Endothelial cell of umbilical vein (primary cell): ENCODE measurements around the gene PSAP. TPM values are rescaled to one million over a fixed set of nuclear protein-coding genes. Genes with fewer than 3 reads are reported as not detected.

Experiments used
- BruUV-seq: library from RNA; stranded (reverse); fragments of 400-500 nt; replicated peaks from 2 replicates; lab custom pipeline; 2021; lab: Mats Ljungman, UMichigan
- CTCF ChIA-PET: fragments of 300-600, 350-600 bp; sonication (Branson Sonifier 250); formaldehyde crosslinking; loops from one replicate; lab custom pipeline; 2021; ENCODE audit warnings: antibody characterized with exemption, inconsistent platforms; lab: Charles Lee
- POLR2A ChIA-PET: fragments of 300-600, 350-600 bp; sonication (Branson Sonifier 250); formaldehyde crosslinking; loops from one replicate; lab custom pipeline; 2021; ENCODE audit warnings: antibody characterized with exemption, inconsistent platforms; lab: Charles Lee
- DNase-seq: peaks from one replicate; pipeline ENCODE4 v3.0.0-alpha.2; 2011; ENCODE audit warnings: low read depth, low spot score
- FAIRE-seq: peaks from 2 replicates; lab custom pipeline; 2011; peaks lifted over from hg19 to GRCh38; lab: Jason Lieb, UNC
- H2AFZ ChIP-seq: 2 replicates; pipeline ENCODE4 v1.6.0; 2012; ENCODE audit warnings: low read depth, low read length, control low read depth, inconsistent platforms
- H3K27ac ChIP-seq: 2 replicates; pipeline ENCODE4 v1.5.1; 2011; ENCODE audit warnings: low read depth, mild to moderate bottlenecking, control low read depth, low read length, moderate library complexity; ENCODE audit not compliant: insufficient read depth
- H3K27me3 ChIP-seq, 2 experiments: 2 replicates each; pipeline versions ENCODE4 v1.6.0 to v1.6.1; 2011; ENCODE audit warnings: low read length in 2 of 2, mixed read lengths in 1 of 2; ENCODE audit not compliant: control insufficient read depth in 2 of 2, insufficient read depth in 2 of 2
- H3K36me3 ChIP-seq, 2 experiments: 2 replicates in 1 of 2; 3 replicates in 1 of 2; pipeline ENCODE4 v1.5.1; 2011; ENCODE audit warnings: low read length in 2 of 2, mild to moderate bottlenecking in 1 of 2, moderate library complexity in 1 of 2; ENCODE audit not compliant: control insufficient read depth in 2 of 2, insufficient read depth in 2 of 2; ENCODE audit errors: extremely low read depth in 1 of 2
- H3K4me1 ChIP-seq: 3 replicates; pipeline ENCODE4 v1.5.1; 2011; ENCODE audit warnings: mild to moderate bottlenecking, low read length; ENCODE audit not compliant: control insufficient read depth, insufficient read depth; ENCODE audit errors: extremely low read depth
- H3K4me2 ChIP-seq: 2 replicates; pipeline ENCODE4 v1.6.1; 2011; ENCODE audit warnings: low read length, control low read depth, mixed read lengths; ENCODE audit not compliant: insufficient read depth
- H3K4me3 ChIP-seq, 3 experiments: fragments of 200-600 bp in 1 of 3; sonication (generic), shearing (Covaris generic) in 1 of 3; replicated peaks in 1 of 3; 2 replicates each; pipeline ENCODE4 v1.5.1; 2011 to 2016; ENCODE audit warnings: control low read depth in 3 of 3, low read length in 3 of 3, mild to moderate bottlenecking in 2 of 3, inconsistent platforms in 1 of 3, low read depth in 1 of 3, moderate library complexity in 1 of 3; ENCODE audit not compliant: insufficient read depth in 1 of 3
- H3K79me2 ChIP-seq: 2 replicates; pipeline ENCODE4 v1.6.0; 2012; ENCODE audit warnings: low read length, inconsistent platforms; ENCODE audit not compliant: control insufficient read depth, insufficient read depth
- H3K9ac ChIP-seq: replicated peaks from 2 replicates; pipeline ENCODE3; 2011; ENCODE audit warnings: low read length, control low read depth; ENCODE audit not compliant: insufficient read depth; ENCODE audit errors: extremely low read depth
- H3K9me1 ChIP-seq: replicated peaks from 3 replicates; pipeline ENCODE4 v1.6.0; 2011; ENCODE audit warnings: mild to moderate bottlenecking, low read length; ENCODE audit not compliant: control insufficient read depth, insufficient read depth; ENCODE audit errors: extremely low read depth
- H3K9me3 ChIP-seq: replicated peaks from 2 replicates; pipeline ENCODE4 v1.5.1; 2012; ENCODE audit warnings: low read length, inconsistent platforms; ENCODE audit not compliant: control insufficient read depth, insufficient read depth
- H4K20me1 ChIP-seq: replicated peaks from 2 replicates; pipeline ENCODE3; 2011; ENCODE audit warnings: mild to moderate bottlenecking, low read length; ENCODE audit not compliant: control insufficient read depth, insufficient read depth; ENCODE audit errors: extremely low read depth
- EZH2 ChIP-seq: IDR thresholded peaks from 2 replicates; pipeline ENCODE4 v1.6.1; 2012; ENCODE audit warnings: borderline replicate concordance, low read depth, mild to moderate bottlenecking, moderate library complexity, low read length, inconsistent platforms; ENCODE audit not compliant: severe bottlenecking
- JUN ChIP-seq: IDR thresholded peaks from 2 replicates; pipeline ENCODE4 v1.6.1; 2011; ENCODE audit warnings: borderline replicate concordance, low read depth; ENCODE audit not compliant: insufficient read length, insufficient read depth
- MYC ChIP-seq: IDR thresholded peaks from one replicate; pipeline ENCODE4 v1.6.1; 2011; ENCODE audit warnings: mild to moderate bottlenecking, low read depth, low read length
- POLR2A ChIP-seq: IDR thresholded peaks from 2 replicates; pipeline ENCODE4 v1.6.1; 2012; ENCODE audit warnings: low read depth, mild to moderate bottlenecking, control low read depth, low read length
- POLR2AphosphoS5 ChIP-seq: IDR thresholded peaks from 2 replicates; pipeline ENCODE4 v1.6.1; 2012; ENCODE audit warnings: low read depth, mild to moderate bottlenecking, control low read depth, low read length, moderate library complexity; ENCODE audit not compliant: insufficient read depth
- dilution Hi-C: fragments of 300-500 bp; cut with MboI; formaldehyde crosslinking; loops from one replicate; pipeline ENCODE4 v1.15.0; 2019; ENCODE audit warnings: low sequenced_read_pairs; ENCODE audit not compliant: extremely low pct_ligation_motif_present
- intact Hi-C: fragments of 100-400 bp; cut with micrococcal nuclease; formaldehyde crosslinking; loops from one replicate; pipeline ENCODE4 v1.10.0; 2022
- polyA plus RNA-seq, 4 experiments: library from polyadenylated mRNA; depleted of rRNA in 3 of 4; stranded (reverse) in 3 of 4; unstranded in 1 of 4; fragments of >200 nt; gene quantifications; 2 replicates each; pipeline versions ENCODE4 v1.2.1 to v1.2.3, GENCODE V29; 2011 to 2012; ENCODE audit warnings: missing spikeins in 1 of 4
- total RNA-seq: library from RNA; stranded (reverse); gene quantifications from 2 replicates; pipeline ENCODE4 v1.2.3, GENCODE V29; 2021
- TF ChIP-seq, protein P1 (sequence below): IDR thresholded peaks from 2 replicates; pipeline ENCODE4 v1.6.1; 2011; ENCODE audit not compliant: insufficient read depth, insufficient read length
- TF ChIP-seq, protein P2 (sequence below), 2 donors: IDR thresholded peaks; 1 replicate in 1 of 2; 2 replicates in 1 of 2; pipeline ENCODE4 v1.5.1; 2011; ENCODE audit warnings: low read length in 2 of 2, mild to moderate bottlenecking in 2 of 2, moderate library complexity in 2 of 2, control low read depth in 1 of 2, inconsistent platforms in 1 of 2, low read depth in 1 of 2; ENCODE audit not compliant: insufficient read depth in 1 of 2; ENCODE audit errors: extremely low read depth in 1 of 2

The PSAP gene
- total and polyA plus RNA-seq, 2 donors (not counting 3 experiments of a cell fraction or from before 2014, with no cell fraction given): 644 to 1,476 TPM

DNA sequence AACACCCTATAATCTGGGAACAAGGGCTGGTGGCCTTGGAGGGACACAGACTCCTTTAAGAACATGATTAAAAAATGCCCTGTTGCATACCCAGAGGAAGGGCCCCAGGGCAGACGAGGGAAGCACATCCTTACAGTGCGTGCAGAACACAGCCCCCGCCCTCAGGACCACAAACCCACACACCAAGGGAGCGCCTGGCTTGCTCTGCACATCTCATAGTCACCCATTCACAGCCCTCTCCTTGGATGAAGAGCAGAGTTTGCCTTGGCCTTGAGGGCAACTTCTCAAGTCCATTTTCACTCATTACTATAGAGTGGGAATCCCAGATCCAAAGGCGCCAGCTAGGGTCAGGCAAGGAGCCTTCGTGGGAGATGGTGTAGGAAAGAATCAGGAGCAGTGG is 71.4 kb downstream of the PSAP start:
- FAIRE-seq (no peak), DNase-seq (no peak)
- ChIA-PET CTCF (no interaction called here), POLR2A (interaction anchor here (0.6 kb wide), 1 partner anchor 911 kb away, joined by 4 read pairs; no protein-coding TSS in a partner anchor)
- H3K27ac ChIP-seq: no peak overlapping the region
- no peaks in the 10 kb centered on the region for H3K9me3 ChIP-seq
- no peaks in the 10 kb centered on the region for H3K79me2 ChIP-seq
- intact Hi-C loops (no loop called here), dilution Hi-C loops (no loop called here)
- H2AFZ ChIP-seq: no peak overlapping the region
- H4K20me1 ChIP-seq: no peaks in the 10 kb centered on the region
- H3K4me2 ChIP-seq: no peak overlapping the region
- H3K27me3 ChIP-seq: no peaks in the 10 kb centered on the region
- no peak overlapping the region for H3K4me3 ChIP-seq
- H3K4me1 ChIP-seq: no peaks in the 10 kb centered on the region
- H3K9me1 ChIP-seq: no peaks in the 10 kb centered on the region
- no TSS peak for BruUV-seq
- no peak overlapping the region for H3K9ac ChIP-seq
- TF ChIP-seq, protein P1, sequence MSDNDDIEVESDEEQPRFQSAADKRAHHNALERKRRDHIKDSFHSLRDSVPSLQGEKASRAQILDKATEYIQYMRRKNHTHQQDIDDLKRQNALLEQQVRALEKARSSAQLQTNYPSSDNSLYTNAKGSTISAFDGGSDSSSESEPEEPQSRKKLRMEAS: no peak
- TF ChIP-seq POLR2AphosphoS5 (no peak), EZH2 (no peak), JUN (no peak), POLR2A (no peak), MYC (no peak)
- TF ChIP-seq, protein P2, sequence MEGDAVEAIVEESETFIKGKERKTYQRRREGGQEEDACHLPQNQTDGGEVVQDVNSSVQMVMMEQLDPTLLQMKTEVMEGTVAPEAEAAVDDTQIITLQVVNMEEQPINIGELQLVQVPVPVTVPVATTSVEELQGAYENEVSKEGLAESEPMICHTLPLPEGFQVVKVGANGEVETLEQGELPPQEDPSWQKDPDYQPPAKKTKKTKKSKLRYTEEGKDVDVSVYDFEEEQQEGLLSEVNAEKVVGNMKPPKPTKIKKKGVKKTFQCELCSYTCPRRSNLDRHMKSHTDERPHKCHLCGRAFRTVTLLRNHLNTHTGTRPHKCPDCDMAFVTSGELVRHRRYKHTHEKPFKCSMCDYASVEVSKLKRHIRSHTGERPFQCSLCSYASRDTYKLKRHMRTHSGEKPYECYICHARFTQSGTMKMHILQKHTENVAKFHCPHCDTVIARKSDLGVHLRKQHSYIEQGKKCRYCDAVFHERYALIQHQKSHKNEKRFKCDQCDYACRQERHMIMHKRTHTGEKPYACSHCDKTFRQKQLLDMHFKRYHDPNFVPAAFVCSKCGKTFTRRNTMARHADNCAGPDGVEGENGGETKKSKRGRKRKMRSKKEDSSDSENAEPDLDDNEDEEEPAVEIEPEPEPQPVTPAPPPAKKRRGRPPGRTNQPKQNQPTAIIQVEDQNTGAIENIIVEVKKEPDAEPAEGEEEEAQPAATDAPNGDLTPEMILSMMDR (IDR thresholded peaks at IDR 0.05; ENCODE audit: extremely low read depth in 1 of 2, insufficient read depth in 1 of 2, low read depth in 1 of 2, low read length in 2 of 2): no peak
- H3K36me3 ChIP-seq: no peaks in the 10 kb centered on the region
